C4-2B (cell line): Measurements from ENCODE around the gene RBM39.
"Not testable (repeated sequence)": the region's sequence is repeated elsewhere in the genome, so short reads cannot be mapped to it uniquely, and the experiment has no call there.

Source experiments
- CTCF ChIP-seq: fragments of 450-650 bp; conservative IDR thresholded peaks from 2 replicates; pipeline ENCODE4 v1.5.1; 2017; ENCODE audit warnings: mild to moderate bottlenecking
- ZFX ChIP-seq: fragments of 450-650 bp; IDR thresholded peaks from 2 replicates; pipeline ENCODE4 v1.6.1; 2017

DNA sequence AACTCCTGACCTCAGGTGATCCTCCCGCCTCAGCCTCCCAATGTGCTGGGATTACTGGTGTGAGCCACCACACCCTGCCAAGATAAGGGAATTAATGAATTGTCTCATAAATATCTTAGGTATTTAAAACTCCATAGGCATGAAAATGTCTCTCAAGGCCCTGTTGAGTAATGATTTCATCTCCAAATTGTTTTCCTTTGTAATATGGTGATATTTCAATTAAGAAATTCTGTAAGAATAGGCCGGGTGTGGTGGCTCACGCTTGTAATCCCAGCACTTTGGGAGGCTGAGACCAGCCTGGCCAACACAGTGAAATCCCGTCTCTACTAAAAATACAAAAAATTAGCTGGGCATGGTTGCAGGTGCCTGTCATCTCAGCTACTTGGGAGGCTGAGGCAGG lies 43.5 kb upstream of the RBM39 start:
- not testable (repeated sequence) for TF ChIP-seq CTCF, ZFX
